IMR-90 (cell line): ENCODE results near the gene NOX3. TPM values are rescaled to one million over a fixed set of nuclear protein-coding genes. Genes with fewer than 3 reads are reported as not detected.

Experiments used
- ATAC-seq: fragments of 200-7000 bp; cut with Tn5 transposase; 2 replicates; pipeline ENCODE4 v1.9.1; 2020; ENCODE audit warnings: low read depth, mild to moderate bottlenecking, moderate library complexity
- BruUV-seq: library from RNA; stranded (reverse); fragments of 400-500 nt; replicated peaks from 2 replicates; lab custom pipeline; 2021; lab: Mats Ljungman, UMichigan
- CTCF ChIA-PET: fragments of 300-600 bp; formaldehyde crosslinking; extraction: SDS; loops from one replicate; lab custom pipeline; 2021; ENCODE audit warnings: antibody characterized with exemption; lab: Yijun Ruan, JAX
- POLR2A ChIA-PET: fragments of 300-600 bp; sonication (Branson Sonifier 250); formaldehyde crosslinking; loops from one replicate; lab custom pipeline; 2022; ENCODE audit warnings: antibody characterized with exemption; ENCODE audit not compliant: unreplicated experiment; lab: Charles Lee
- DNase-seq: peaks from one replicate; pipeline ENCODE4 v3.0.0; 2013
- H2AFZ ChIP-seq: replicated peaks from 2 replicates; pipeline ENCODE3; 2013; ENCODE audit warnings: low read length, mild to moderate bottlenecking; ENCODE audit not compliant: poor library complexity
- H2AK5ac ChIP-seq: 2 replicates; pipeline ENCODE4 v1.6.1; 2013; ENCODE audit warnings: low read depth, low read length, inconsistent platforms
- H2AK9ac ChIP-seq: replicated peaks from 2 replicates; pipeline ENCODE3; 2013; ENCODE audit warnings: mild to moderate bottlenecking, low read depth, low read length, moderate library complexity; ENCODE audit not compliant: poor library complexity
- H2BK120ac ChIP-seq: 2 replicates; pipeline ENCODE4 v1.6.1; 2013; ENCODE audit warnings: low read depth, low read length, inconsistent platforms
- H2BK15ac ChIP-seq: 3 replicates; pipeline ENCODE4 v1.6.1; 2013; ENCODE audit warnings: low read depth, low read length, inconsistent platforms
- H2BK20ac ChIP-seq: 2 replicates; pipeline ENCODE4 v1.6.1; 2013; ENCODE audit warnings: low read depth, mild to moderate bottlenecking, inconsistent platforms, low read length, moderate library complexity
- H2BK5ac ChIP-seq: 2 replicates; pipeline ENCODE4 v1.6.1; 2013; ENCODE audit warnings: mild to moderate bottlenecking, low read depth, low read length, inconsistent platforms; ENCODE audit not compliant: poor library complexity, severe bottlenecking
- H3K14ac ChIP-seq: replicated peaks from 2 replicates; pipeline ENCODE4 v1.6.1; 2013; ENCODE audit warnings: low read depth, low read length, inconsistent platforms
- H3K18ac ChIP-seq: 2 replicates; pipeline ENCODE4 v1.6.1; 2013; ENCODE audit warnings: low read depth, low read length, control low read depth
- H3K23ac ChIP-seq: 2 replicates; pipeline ENCODE4 v1.6.1; 2013; ENCODE audit warnings: low read depth, low read length, inconsistent platforms
- H3K27ac ChIP-seq: 2 replicates; pipeline ENCODE4 v1.5.1; 2013; ENCODE audit warnings: mild to moderate bottlenecking, control low read depth, low read length; ENCODE audit not compliant: insufficient read depth
- H3K27me3 ChIP-seq: 2 replicates; pipeline ENCODE4 v1.6.1; 2013; ENCODE audit warnings: low read length; ENCODE audit not compliant: control insufficient read depth, insufficient read depth
- H3K36me3 ChIP-seq: 2 replicates; pipeline ENCODE4 v1.6.1; 2013; ENCODE audit warnings: low read length, mixed read lengths; ENCODE audit not compliant: control insufficient read depth, insufficient read depth
- H3K4ac ChIP-seq: 2 replicates; pipeline ENCODE4 v1.6.1; 2013; ENCODE audit warnings: low read depth, low read length, inconsistent platforms
- H3K4me1 ChIP-seq: 2 replicates; pipeline ENCODE4 v1.6.1; 2013; ENCODE audit warnings: low read length, mixed read lengths; ENCODE audit not compliant: control insufficient read depth, insufficient read depth
- H3K4me2 ChIP-seq: 2 replicates; pipeline ENCODE4 v1.6.1; 2013; ENCODE audit warnings: low read depth, mild to moderate bottlenecking, control low read depth, low read length, moderate library complexity
- H3K4me3 ChIP-seq: 2 replicates; pipeline ENCODE4 v1.5.1; 2013; ENCODE audit warnings: low read depth, mild to moderate bottlenecking, control low read depth, low read length, moderate library complexity; ENCODE audit not compliant: insufficient read depth
- H3K56ac ChIP-seq: 2 replicates; pipeline ENCODE4 v1.6.1; 2013; ENCODE audit warnings: low read length, inconsistent platforms; ENCODE audit not compliant: insufficient read depth; ENCODE audit errors: extremely low read depth
- H3K79me1 ChIP-seq, 2 experiments: 2 replicates each; pipeline ENCODE4 v1.6.1; 2013; ENCODE audit warnings: low read length in 2 of 2, inconsistent platforms in 1 of 2, low read depth in 1 of 2
- H3K9ac ChIP-seq: 2 replicates; pipeline ENCODE4 v1.6.1; 2013; ENCODE audit warnings: low read depth, low read length, control low read depth
- H3K9me1 ChIP-seq: 2 replicates; pipeline ENCODE4 v1.6.1; 2013; ENCODE audit warnings: low read length, inconsistent platforms; ENCODE audit not compliant: insufficient read depth
- H3K9me3 ChIP-seq: 2 replicates; pipeline ENCODE4 v1.6.1; 2013; ENCODE audit warnings: low read length; ENCODE audit not compliant: control insufficient read depth, insufficient read depth
- H4K20me1 ChIP-seq: 2 replicates; pipeline ENCODE4 v1.6.1; 2013; ENCODE audit warnings: low read length, inconsistent platforms; ENCODE audit not compliant: insufficient read depth
- H4K5ac ChIP-seq: 2 replicates; pipeline ENCODE4 v1.6.1; 2013; ENCODE audit warnings: mild to moderate bottlenecking, low read depth, low read length, control low read depth
- H4K8ac ChIP-seq, 2 experiments: 2 replicates each; pipeline ENCODE4 v1.6.1; 2013; ENCODE audit warnings: low read depth in 2 of 2, low read length in 2 of 2, control low read depth in 1 of 2, inconsistent platforms in 1 of 2
- H4K91ac ChIP-seq: 2 replicates; pipeline ENCODE4 v1.6.1; 2013; ENCODE audit warnings: low read depth, low read length, inconsistent platforms; ENCODE audit not compliant: insufficient read depth
- MAZ ChIP-seq: IDR thresholded peaks from 2 replicates; pipeline ENCODE4 v1.6.1; 2012; ENCODE audit warnings: low read depth, mild to moderate bottlenecking, low read length, improper control_type of control experiment, moderate library complexity, borderline replicate concordance
- MXI1 ChIP-seq: IDR thresholded peaks from 2 replicates; pipeline ENCODE4 v1.6.1; 2012; ENCODE audit warnings: low read depth, mild to moderate bottlenecking, low read length, moderate library complexity, borderline replicate concordance
- NFE2L2 ChIP-seq: fragments of 150-350 bp; IDR thresholded peaks from 2 replicates; pipeline ENCODE4 v1.6.1; 2016; ENCODE audit warnings: low read depth, mild to moderate bottlenecking, low read length
- POLR2A ChIP-seq: IDR thresholded peaks from 2 replicates; pipeline ENCODE4 v1.6.1; 2012; ENCODE audit warnings: mild to moderate bottlenecking, low read depth, low read length
- RCOR1 ChIP-seq: IDR thresholded peaks from 2 replicates; pipeline ENCODE4 v1.6.1; 2012; ENCODE audit warnings: mild to moderate bottlenecking, low read length, improper control_type of control experiment; ENCODE audit not compliant: insufficient replicate concordance
- RFX5 ChIP-seq: IDR thresholded peaks from 2 replicates; pipeline ENCODE4 v1.8.0; 2012; ENCODE audit warnings: low read depth, mild to moderate bottlenecking, low read length, moderate library complexity
- SMC3 ChIP-seq: fragments of 150-350 bp; IDR thresholded peaks from 2 replicates; pipeline ENCODE4 v1.6.1; 2016; ENCODE audit warnings: low read depth, mild to moderate bottlenecking, antibody characterized with exemption, low read length, moderate library complexity
- WGBS, 2 experiments: methylation state at CpG; one replicate each; pipeline versions ENCODE4 v1.1.5 to v1.1.7; 2013; ENCODE audit warnings: missing lambda C conversion rate in 2 of 2; ENCODE audit not compliant: insufficient read length in 1 of 2; ENCODE audit errors: extremely low coverage in 2 of 2; 5-methylcytosine and 5-hydroxymethylcytosine counted together
- dilution Hi-C: fragments of 300-500 bp; cut with HindIII; formaldehyde crosslinking; loops from one replicate; pipeline ENCODE4 v1.14.3; 2018; ENCODE audit warnings: low sequenced_read_pairs; ENCODE audit not compliant: unreplicated experiment
- in situ Hi-C: fragments of 300-500 bp; cut with MboI; formaldehyde crosslinking; loops from 3 replicates; pipeline ENCODE4 v1.14.3; 2019; ENCODE audit warnings: low sequenced_read_pairs, inconsistent platforms, mixed read lengths
- intact Hi-C: fragments of 100-400 bp; cut with micrococcal nuclease; formaldehyde crosslinking; loops from 2 replicates; pipeline ENCODE4 v1.10.0; 2022
- polyA plus RNA-seq, 3 experiments: library from polyadenylated mRNA; depleted of rRNA; stranded (reverse); fragments of >200 nt; gene quantifications; 2 replicates each; pipeline ENCODE4 v1.2.3, GENCODE V29; 2012; ENCODE audit warnings: low replicate concordance in 1 of 3
- total RNA-seq: library from RNA; depleted of rRNA; stranded (reverse); fragments of >200 nt; gene quantifications from 2 replicates; pipeline ENCODE4 v1.2.3, GENCODE V29; 2012

Gene NOX3
- total and polyA plus RNA-seq, 2 of the 4 experiments (the other 2 are of a cell fraction) = not detected

DNA sequence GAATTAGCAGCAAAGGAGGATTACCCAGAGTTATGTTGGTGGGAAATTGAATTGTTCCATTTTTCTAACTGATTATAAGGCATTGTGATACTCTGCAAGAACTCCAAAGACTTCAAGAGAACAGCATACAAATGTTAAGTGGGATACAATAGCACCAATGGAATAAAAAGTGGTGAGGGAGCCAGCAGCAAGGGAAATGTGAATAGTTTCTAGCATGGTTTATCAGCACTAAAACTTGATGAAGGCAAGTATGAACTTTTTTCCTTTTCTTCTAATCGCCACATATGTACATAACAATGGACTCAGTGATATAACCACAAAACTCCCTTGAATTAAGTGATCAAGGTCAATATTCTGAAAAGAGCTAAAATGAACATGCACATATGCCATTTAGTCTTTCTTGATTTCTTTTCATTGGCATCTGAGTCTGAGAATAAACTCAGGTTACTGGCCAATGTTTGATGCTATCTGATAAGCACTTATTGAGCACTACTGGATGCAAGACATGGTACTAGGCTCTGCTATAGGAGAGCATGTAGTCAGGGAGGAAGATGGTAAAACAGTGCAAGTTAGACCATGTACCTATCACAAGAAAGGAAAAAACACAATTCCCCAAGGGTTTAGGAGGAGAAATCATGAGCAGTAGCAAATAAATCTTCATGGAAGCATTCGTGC, 36.6 kb upstream of the NOX3 start:
- intact Hi-C loops = no loop called here
- ChIA-PET POLR2A (no interaction called here), CTCF (interaction anchor here (0.5 kb wide), 1 partner anchor 314 kb away, joined by 3 read pairs; no protein-coding TSS in a partner anchor)
- in situ Hi-C loops = loop anchor here (10.0 kb wide), 1 partner anchor 307 kb away; no protein-coding TSS in a partner anchor
- no TSS peak for BruUV-seq
- TF ChIP-seq SMC3 (no peak), MXI1 (no peak), NFE2L2 (no peak), POLR2A (no peak), RCOR1 (no peak), RFX5 (no peak), MAZ (no peak)
- no peaks in the 10 kb centered on the region for H3K27me3 ChIP-seq
- no peaks in the 10 kb centered on the region for H3K36me3 ChIP-seq
- no peak overlapping the region for H3K4me3 ChIP-seq
- H3K9me1 ChIP-seq = no peaks in the 10 kb centered on the region; the same call in 1 of the 2 replicates
- H2AK9ac ChIP-seq = no peak overlapping the region
- peak overlapping the region; percentile 100 for H2BK5ac ChIP-seq
- no peak overlapping the region for H3K9ac ChIP-seq
- H3K9me3 ChIP-seq = no peaks in the 10 kb centered on the region
- H4K91ac ChIP-seq = peak overlapping the region; percentile 98
- peak overlapping the region; percentile 99 for H3K23ac ChIP-seq
- H3K4me2 ChIP-seq = no peak overlapping the region
- DNase-seq (no peak), ATAC-seq (no peak)
- H2BK20ac ChIP-seq = peak overlapping the region; percentile 100
- no peaks in the 10 kb centered on the region for H4K20me1 ChIP-seq
- H2BK120ac ChIP-seq = peak overlapping the region; percentile 100
- peaks cover 15% of the 10 kb centered on the region for H3K4me1 ChIP-seq
- H3K4ac ChIP-seq = peak overlapping the region; percentile 97
- H3K18ac ChIP-seq = peak overlapping the region; percentile 100
- peak overlapping the region; percentile 100 for H2AK5ac ChIP-seq
- H4K5ac ChIP-seq = peak overlapping the region; percentile 100
- dilution Hi-C loops = no loop called here
- peak overlapping the region; percentile 88 to 96 for H4K8ac ChIP-seq
- WGBS, 2 experiments = no CpG with 5 or more reads among the region's 2 CpGs
- peak overlapping the region; percentile 72 for H2AFZ ChIP-seq
- H3K56ac ChIP-seq = peak overlapping the region; percentile 58
- peak overlapping the region; percentile 98 for H3K14ac ChIP-seq
- peak overlapping the region; percentile 98 for H3K27ac ChIP-seq
- H3K79me1 ChIP-seq = no peaks in the 10 kb centered on the region
- peak overlapping the region; percentile 92 for H2BK15ac ChIP-seq
